HepG2 (cell line): ENCODE results near the gene LCP2. TPM values are rescaled to one million over a fixed set of nuclear protein-coding genes. Genes with fewer than 3 reads are reported as not detected.

Experiments
- ATAC-seq: fragments of 200-7000 bp; cut with Tn5 transposase; 3 replicates; pipeline ENCODE4 v1.9.1; 2020; ENCODE audit warnings: mild to moderate bottlenecking, moderate library complexity
- BruUV-seq: library from RNA; stranded (reverse); fragments of 400-500 nt; replicated peaks from 2 replicates; lab custom pipeline; 2021; lab: Mats Ljungman, UMichigan
- CTCF ChIA-PET: fragments of 300-600 bp; formaldehyde crosslinking; extraction: SDS; loops from one replicate; lab custom pipeline; 2021; ENCODE audit warnings: low total read pairs, inconsistent platforms, low intra/inter-chr PET ratio; lab: Yijun Ruan, JAX
- POLR2A ChIA-PET: fragments of 350-600 bp; sonication (Branson Sonifier 250); formaldehyde crosslinking; loops from one replicate; lab custom pipeline; 2020; ENCODE audit warnings: antibody characterized with exemption, inconsistent platforms; lab: Yijun Ruan, JAX
- DNase-seq: peaks from one replicate; pipeline ENCODE4 v3.0.0-alpha.2; 2015; ENCODE audit warnings: low spot score
- FAIRE-seq: peaks from 3 replicates; lab custom pipeline; 2011; peaks lifted over from hg19 to GRCh38; lab: Jason Lieb, UNC
- H2AFZ ChIP-seq: one replicate; pipeline ENCODE4 v1.6.1; 2011; ENCODE audit warnings: low read length, inconsistent platforms
- H3K27ac ChIP-seq: fragments of 300-600 bp; 3 replicates; pipeline ENCODE4 v1.8.0; 2011; ENCODE audit warnings: mixed run types, mild to moderate bottlenecking, mixed read lengths, low read length, inconsistent platforms; ENCODE audit not compliant: insufficient read depth; ENCODE audit errors: extremely low read length
- H3K27me3 ChIP-seq, 2 experiments: fragments of 200-600 bp in 1 of 2; 2 replicates in 1 of 2; 3 replicates in 1 of 2; pipeline versions ENCODE4 v1.6.0 to v1.8.0; 2011; ENCODE audit warnings: low read length in 2 of 2, mild to moderate bottlenecking in 2 of 2, moderate library complexity in 2 of 2, inconsistent platforms in 1 of 2; ENCODE audit not compliant: insufficient read depth in 2 of 2, control insufficient read depth in 1 of 2
- H3K36me3 ChIP-seq, 2 experiments: fragments of 200-600 bp in 1 of 2; replicated peaks in 1 of 2; 2 replicates in 1 of 2; 3 replicates in 1 of 2; pipeline versions ENCODE4 v1.5.1 to v1.8.0; 2011; ENCODE audit warnings: low read length in 2 of 2, inconsistent platforms in 1 of 2; ENCODE audit not compliant: insufficient read depth in 2 of 2, control insufficient read depth in 1 of 2
- H3K4me1 ChIP-seq: 2 replicates; pipeline ENCODE4 v1.5.1; 2012; ENCODE audit warnings: low read length, inconsistent platforms; ENCODE audit not compliant: insufficient read depth
- H3K4me2 ChIP-seq: 2 replicates; pipeline ENCODE4 v1.6.0; 2011; ENCODE audit warnings: low read depth, low read length, inconsistent platforms
- H3K4me3 ChIP-seq, 3 experiments: fragments of 200-600 bp in 1 of 3; sonication (generic), shearing (Covaris generic) in 1 of 3; replicated peaks in 1 of 3; 2 replicates each; pipeline ENCODE4 v1.5.1; 2011 to 2016; ENCODE audit warnings: low read length in 3 of 3, inconsistent platforms in 2 of 3, low read depth in 2 of 3, mild to moderate bottlenecking in 2 of 3, control low read depth in 1 of 3, mixed read lengths in 1 of 3; ENCODE audit not compliant: insufficient read depth in 1 of 3
- H3K79me2 ChIP-seq: one replicate; pipeline ENCODE4 v1.6.1; 2011; ENCODE audit warnings: low read length, inconsistent platforms; ENCODE audit not compliant: insufficient read depth
- H3K9ac ChIP-seq: 2 replicates; pipeline ENCODE4 v1.6.0; 2011; ENCODE audit warnings: mild to moderate bottlenecking, low read depth, low read length, inconsistent platforms; ENCODE audit not compliant: insufficient read depth
- H3K9me3 ChIP-seq: 2 replicates; pipeline ENCODE4 v1.5.1; 2012; ENCODE audit warnings: mild to moderate bottlenecking, low read length
- H4K20me1 ChIP-seq: 2 replicates; pipeline ENCODE4 v1.6.0; 2011; ENCODE audit warnings: inconsistent platforms, mild to moderate bottlenecking, low read length, moderate library complexity; ENCODE audit not compliant: insufficient read depth
- BCL6 ChIP-seq: IDR thresholded peaks from 2 replicates; pipeline ENCODE4 v1.6.1; 2016; ENCODE audit warnings: missing genetic modification reagents, missing compliant biosample characterization
- E2F1 ChIP-seq: sonication (generic); formaldehyde crosslinking; IDR thresholded peaks from 2 replicates; pipeline ENCODE4 v1.5.0; 2020; ENCODE audit warnings: missing genetic modification reagents
- ESRRA ChIP-seq: sonication (generic); formaldehyde crosslinking; IDR thresholded peaks from 2 replicates; pipeline ENCODE4 v1.5.1; 2020; ENCODE audit warnings: mild to moderate bottlenecking, low read depth, missing genetic modification reagents
- FIP1L1 ChIP-seq: fragments of 200-400 bp; formaldehyde crosslinking; IDR thresholded peaks from 2 replicates; pipeline ENCODE4 v1.6.1; 2018; ENCODE audit warnings: low read depth, mild to moderate bottlenecking, low read length, moderate library complexity, borderline replicate concordance; ENCODE audit not compliant: insufficient read depth
- HNRNPLL ChIP-seq: fragments of 200-400 bp; formaldehyde crosslinking; IDR thresholded peaks from 2 replicates; pipeline ENCODE4 v1.6.1; 2017; ENCODE audit warnings: mild to moderate bottlenecking, low read depth, low read length; ENCODE audit not compliant: poor library complexity, severe bottlenecking
- PRPF4 ChIP-seq: fragments of 200-400 bp; formaldehyde crosslinking; IDR thresholded peaks from 2 replicates; pipeline ENCODE4 v1.6.1; 2016; ENCODE audit warnings: low read length, low read depth; ENCODE audit not compliant: poor library complexity, severe bottlenecking
- REXO4 ChIP-seq: sonication (generic); formaldehyde crosslinking; IDR thresholded peaks from 2 replicates; pipeline ENCODE4 v1.8.0; 2022; ENCODE audit warnings: missing genetic modification reagents, mild to moderate bottlenecking, borderline replicate concordance
- RXRA ChIP-seq: sonication (generic); formaldehyde crosslinking; IDR thresholded peaks from 2 replicates; pipeline ENCODE4 v1.5.1; 2020; ENCODE audit warnings: missing genetic modification reagents
- TBX2 ChIP-seq: sonication (generic); formaldehyde crosslinking; IDR thresholded peaks from 2 replicates; pipeline ENCODE4 v1.5.0; 2020; ENCODE audit warnings: missing genetic modification reagents, mild to moderate bottlenecking, borderline replicate concordance
- TEAD3 ChIP-seq: optimal IDR thresholded peaks from 2 replicates; pipeline ENCODE3; 2016; ENCODE audit warnings: borderline replicate concordance
- YEATS2 ChIP-seq: sonication (generic); formaldehyde crosslinking; IDR thresholded peaks from 2 replicates; pipeline ENCODE4 v1.4.0; 2020; ENCODE audit warnings: missing genetic modification reagents, borderline replicate concordance
- ZBTB37 ChIP-seq: sonication (generic); formaldehyde crosslinking; IDR thresholded peaks from 2 replicates; pipeline ENCODE4 v1.4.0; 2020; ENCODE audit warnings: mild to moderate bottlenecking, missing genetic modification reagents
- ZBTB49 ChIP-seq: sonication (generic); formaldehyde crosslinking; IDR thresholded peaks from 2 replicates; pipeline ENCODE4 v1.4.0; 2020; ENCODE audit warnings: missing genetic modification reagents, borderline replicate concordance
- ZNF337 ChIP-seq: sonication (generic); formaldehyde crosslinking; IDR thresholded peaks from 2 replicates; pipeline ENCODE4 v1.5.1; 2020; ENCODE audit warnings: missing genetic modification reagents, low read depth, mild to moderate bottlenecking, borderline replicate concordance
- ZNF564 ChIP-seq: sonication (generic); formaldehyde crosslinking; IDR thresholded peaks from 2 replicates; pipeline ENCODE4 v1.8.1; 2023; ENCODE audit warnings: mild to moderate bottlenecking, missing genetic modification reagents
- ZNF572 ChIP-seq: sonication (generic); formaldehyde crosslinking; IDR thresholded peaks from 2 replicates; pipeline ENCODE4 v1.5.1; 2020; ENCODE audit warnings: mild to moderate bottlenecking, missing genetic modification reagents
- ZNF777 ChIP-seq: sonication (generic); formaldehyde crosslinking; IDR thresholded peaks from 2 replicates; pipeline ENCODE4 v1.4.0; 2020; ENCODE audit warnings: missing genetic modification reagents
- WGBS: methylation state at CpG from one replicate; pipeline ENCODE4 v1.1.6; 2017; ENCODE audit warnings: low lambda C conversion rate; 5-methylcytosine and 5-hydroxymethylcytosine counted together
- in situ Hi-C: cut with HindIII; loops from 2 replicates; pipeline ENCODE4 v1.10.0; 2017; ENCODE audit warnings: low pct_unique_long_range_greater_than_20kb; ENCODE audit not compliant: extremely low pct_ligation_motif_present
- intact Hi-C: fragments of 100-400 bp; cut with micrococcal nuclease; formaldehyde crosslinking; loops from one replicate; pipeline ENCODE4 v1.10.0; 2022; ENCODE audit not compliant: unreplicated experiment
- polyA plus RNA-seq, 8 experiments: library from polyadenylated mRNA; depleted of rRNA in 3 of 8; stranded (reverse) in 7 of 8; unstranded in 1 of 8; fragments of >200 nt; fragmentation: Illumina TruSeq in 4 of 8; extraction: Trizol in 4 of 8; gene quantifications; 2 replicates each; pipeline versions ENCODE4 v1.2.1 to v1.2.3, GENCODE V29; 2011 to 2016; ENCODE audit warnings: low read depth in 4 of 8, missing spikeins in 1 of 8, mixed read lengths in 1 of 8; ENCODE audit not compliant: insufficient read depth in 1 of 8
- total RNA-seq, 5 experiments: library from RNA; depleted of rRNA; stranded (reverse); fragments of >200 nt; fragmentation: Illumina TruSeq; extraction: Trizol; gene quantifications; 2 replicates each; pipeline ENCODE4 v1.2.3, GENCODE V29; 2016; ENCODE audit warnings: low read depth in 1 of 5

LCP2 gene
- total and polyA plus RNA-seq, 2 of the 13 experiments (the other 11 are each of a cell fraction or from before 2014, with no cell fraction given) = not detected

DNA sequence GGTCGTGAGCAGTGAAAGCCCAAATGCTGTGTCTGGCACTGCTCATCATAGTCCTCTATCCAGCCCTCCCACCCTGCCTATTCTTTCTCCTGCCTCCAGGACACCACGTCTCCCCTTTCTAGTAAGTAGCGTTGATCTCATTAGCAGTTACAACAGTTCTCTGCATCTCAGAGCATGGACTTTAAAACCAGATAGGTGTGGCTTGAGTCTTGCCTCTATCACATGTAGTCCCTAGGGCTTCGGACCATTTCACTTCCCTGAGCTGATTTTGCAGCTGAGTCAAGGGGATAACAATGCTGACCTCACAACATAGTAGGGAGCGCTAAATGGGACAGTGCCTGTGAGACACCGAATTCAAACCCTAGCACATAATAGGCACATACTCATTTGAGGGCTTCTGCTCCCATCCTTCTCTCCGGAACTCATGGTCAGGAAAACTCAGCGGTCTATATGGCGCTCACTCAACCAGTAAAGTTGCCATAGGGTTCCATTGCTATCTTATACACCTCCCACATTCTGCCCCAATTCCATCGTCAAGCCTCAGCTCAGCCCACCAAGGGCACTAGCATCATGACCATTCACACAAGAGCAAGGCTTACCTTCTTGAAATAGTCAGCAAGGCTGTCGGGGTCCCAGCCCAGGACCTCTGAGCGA, 515 bp downstream of the LCP2 start:
- Histone ChIP-seq H3K27me3 (peaks cover 0 to 16% of the 10 kb centered on the region in 2 experiments; a peak in 1 of 5 replicates), H3K79me2 (no peaks in the 10 kb centered on the region), H3K9ac (no peak overlapping the region), H3K27ac (no peak overlapping the region), H3K4me1 (no peaks in the 10 kb centered on the region)
- DNase-seq = no peak
- no peak for FAIRE-seq
- ATAC-seq = no peak
- CTCF ChIA-PET = no interaction called here
- 31% methylated on average over 11 of the region's 12 CpGs for WGBS
- POLR2A ChIA-PET = no interaction called here
- BruUV-seq = no TSS peak
- TF ChIP-seq RXRA (CRISPR knock-in tag) (no peak), TBX2 (no peak), TEAD3 (no peak), ZNF572 (CRISPR knock-in tag) (no peak), BCL6 (CRISPR knock-in tag) (no peak), HNRNPLL (no peak), YEATS2 (CRISPR knock-in tag) (no peak), FIP1L1 (no peak), REXO4 (CRISPR knock-in tag) (no peak), ZNF337 (CRISPR knock-in tag) (no peak), ZBTB49 (CRISPR knock-in tag) (no peak), ZNF564 (CRISPR knock-in tag) (no peak), ESRRA (CRISPR knock-in tag) (no peak), PRPF4 (no peak), ZNF777 (CRISPR knock-in tag) (no peak), ZBTB37 (CRISPR knock-in tag) (no peak), E2F1 (CRISPR knock-in tag) (no peak)
- TF ChIP-seq, all 625 proteins: peak for 0
- H3K4me2 ChIP-seq = no peak overlapping the region
- H2AFZ ChIP-seq = no peak overlapping the region
- no peaks in the 10 kb centered on the region for H3K9me3 ChIP-seq
- in situ Hi-C loops = no loop called here
- intact Hi-C loops = no loop called here
- H3K36me3 ChIP-seq = no peaks in the 10 kb centered on the region
- H4K20me1 ChIP-seq = no peaks in the 10 kb centered on the region
- H3K4me3 ChIP-seq = no peak overlapping the region
